Osteoblast (primary cell): ENCODE data around the gene FAM110D. TPM values are rescaled to one million over a fixed set of nuclear protein-coding genes. Genes with fewer than 3 reads are reported as not detected.

Source experiments
- DNase-seq: peaks from one replicate; pipeline ENCODE4 v3.0.0; 2011; ENCODE audit warnings: low spot score, mixed read lengths; ENCODE audit not compliant: insufficient read length; ENCODE audit errors: missing footprints
- H2AFZ ChIP-seq: 2 replicates; pipeline ENCODE4 v1.6.0; 2011; ENCODE audit warnings: mild to moderate bottlenecking, low read length
- H3K27ac ChIP-seq: 2 replicates; pipeline ENCODE4 v1.5.1; 2011; ENCODE audit warnings: mild to moderate bottlenecking, low read depth, low read length, moderate library complexity
- H3K27me3 ChIP-seq: 2 replicates; pipeline ENCODE4 v1.6.0; 2012; ENCODE audit warnings: mild to moderate bottlenecking, control low read depth, inconsistent platforms, low read length, moderate library complexity; ENCODE audit not compliant: insufficient read depth
- H3K36me3 ChIP-seq: 2 replicates; pipeline ENCODE4 v1.5.1; 2011; ENCODE audit warnings: mild to moderate bottlenecking, low read length, control low read depth, moderate library complexity; ENCODE audit not compliant: insufficient read depth
- H3K4me1 ChIP-seq: 2 replicates; pipeline ENCODE4 v1.5.1; 2011; ENCODE audit warnings: mild to moderate bottlenecking, low read length, control low read depth, moderate library complexity; ENCODE audit not compliant: insufficient read depth
- H3K4me2 ChIP-seq: 2 replicates; pipeline ENCODE4 v1.6.0; 2011; ENCODE audit warnings: mild to moderate bottlenecking, low read length; ENCODE audit not compliant: insufficient read depth
- H3K4me3 ChIP-seq: fragments of 200-600 bp; sonication (generic); 3 replicates; pipeline ENCODE4 v1.5.1; 2012; ENCODE audit warnings: mild to moderate bottlenecking, low read length, inconsistent platforms; ENCODE audit not compliant: insufficient read depth
- H3K79me2 ChIP-seq: 2 replicates; pipeline ENCODE4 v1.6.0; 2012; ENCODE audit warnings: mild to moderate bottlenecking, low read length, control low read depth, inconsistent platforms; ENCODE audit not compliant: insufficient read depth
- H3K9me3 ChIP-seq: 2 replicates; pipeline ENCODE4 v1.5.1; 2011; ENCODE audit warnings: low read depth, low read length, control low read depth
- H4K20me1 ChIP-seq: 2 replicates; pipeline ENCODE4 v1.6.0; 2012; ENCODE audit warnings: mild to moderate bottlenecking, low read length, control low read depth; ENCODE audit not compliant: insufficient read depth
- total RNA-seq: library from RNA; depleted of rRNA; stranded (reverse); fragments of >200 nt; gene quantifications from 2 replicates; pipeline ENCODE4 v1.2.3, GENCODE V29; 2012
- TF ChIP-seq, protein P1 (sequence below): IDR thresholded peaks from 2 replicates; pipeline ENCODE4 v1.5.1; 2011; ENCODE audit warnings: mild to moderate bottlenecking, low read depth, low read length, moderate library complexity; ENCODE audit errors: extremely low read depth

FAM110D gene
- total RNA-seq, 1 donor, result not detected

DNA sequence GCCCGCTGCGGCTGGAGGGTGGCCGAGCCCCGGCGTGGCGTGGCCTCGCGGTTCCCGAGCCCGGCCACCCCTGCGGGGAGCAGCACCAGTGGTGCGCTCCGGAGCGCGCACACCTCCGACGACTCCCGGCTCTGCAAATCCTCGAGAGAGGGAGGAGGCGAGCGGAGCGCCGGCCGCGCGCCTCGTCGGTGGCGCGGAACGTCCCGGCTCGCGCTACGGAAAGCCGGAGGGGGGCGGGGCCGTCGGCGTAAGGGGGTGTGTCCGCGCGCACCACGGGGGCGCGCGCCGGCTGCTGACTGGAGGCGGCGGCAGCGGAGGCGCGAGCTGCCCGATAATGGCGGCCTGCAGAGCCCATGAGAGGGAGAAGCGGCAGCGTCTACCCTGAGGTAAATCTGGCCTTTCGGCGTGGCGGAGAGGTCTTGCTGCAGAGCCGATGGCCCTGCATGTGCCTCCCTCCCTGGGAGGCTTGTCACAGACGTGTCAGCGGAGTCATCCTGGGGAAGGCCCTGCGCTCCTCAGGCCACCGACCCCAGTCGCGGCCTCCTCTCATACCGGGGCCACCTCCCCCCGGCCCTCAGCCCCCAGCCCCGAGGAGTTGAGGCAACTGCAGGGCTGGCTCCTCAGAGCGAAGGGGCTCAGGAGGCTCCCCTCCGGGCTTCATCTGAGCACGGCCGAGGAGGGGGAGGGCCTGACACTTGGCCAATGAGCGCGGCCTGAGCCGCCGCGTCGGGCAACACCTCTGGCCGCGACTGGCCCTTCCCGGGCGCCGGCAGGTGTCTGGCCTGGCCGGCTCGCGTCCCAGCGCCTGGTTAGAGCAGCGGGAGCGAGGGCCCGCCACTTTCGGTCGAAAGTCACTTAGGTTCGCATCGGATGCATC, 47.1 kb upstream of the FAM110D start, which contains the start of gene PDIK1L:
PDIK1L (plus strand) TSS at position 295 of the 877 bp plus-strand sequence. CDS start 2,485 bp downstream, outside the sequence.
- H2AFZ ChIP-seq, result peak within 1 kb of the TSS; percentile 100
- H3K79me2 ChIP-seq, result peaks cover 24% of the 10 kb centered on the region
- TF ChIP-seq, protein P1, sequence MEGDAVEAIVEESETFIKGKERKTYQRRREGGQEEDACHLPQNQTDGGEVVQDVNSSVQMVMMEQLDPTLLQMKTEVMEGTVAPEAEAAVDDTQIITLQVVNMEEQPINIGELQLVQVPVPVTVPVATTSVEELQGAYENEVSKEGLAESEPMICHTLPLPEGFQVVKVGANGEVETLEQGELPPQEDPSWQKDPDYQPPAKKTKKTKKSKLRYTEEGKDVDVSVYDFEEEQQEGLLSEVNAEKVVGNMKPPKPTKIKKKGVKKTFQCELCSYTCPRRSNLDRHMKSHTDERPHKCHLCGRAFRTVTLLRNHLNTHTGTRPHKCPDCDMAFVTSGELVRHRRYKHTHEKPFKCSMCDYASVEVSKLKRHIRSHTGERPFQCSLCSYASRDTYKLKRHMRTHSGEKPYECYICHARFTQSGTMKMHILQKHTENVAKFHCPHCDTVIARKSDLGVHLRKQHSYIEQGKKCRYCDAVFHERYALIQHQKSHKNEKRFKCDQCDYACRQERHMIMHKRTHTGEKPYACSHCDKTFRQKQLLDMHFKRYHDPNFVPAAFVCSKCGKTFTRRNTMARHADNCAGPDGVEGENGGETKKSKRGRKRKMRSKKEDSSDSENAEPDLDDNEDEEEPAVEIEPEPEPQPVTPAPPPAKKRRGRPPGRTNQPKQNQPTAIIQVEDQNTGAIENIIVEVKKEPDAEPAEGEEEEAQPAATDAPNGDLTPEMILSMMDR, result no peak
- H3K27me3 ChIP-seq, result no peaks in the 10 kb centered on the region
- peak; percentile 99 for DNase-seq
- H4K20me1 ChIP-seq, result no peaks in the 10 kb centered on the region
- peak within 1 kb of the TSS; percentile 99 for H3K4me3 ChIP-seq
- H3K9me3 ChIP-seq, result no peaks in the 10 kb centered on the region
- H3K4me1 ChIP-seq, result peaks cover 15% of the 10 kb centered on the region
- peak within 1 kb of the TSS; percentile 68 for H3K27ac ChIP-seq
- H3K4me2 ChIP-seq, result peak within 1 kb of the TSS; percentile 99
- peaks cover 13% of the 10 kb centered on the region for H3K36me3 ChIP-seq

DNA sequence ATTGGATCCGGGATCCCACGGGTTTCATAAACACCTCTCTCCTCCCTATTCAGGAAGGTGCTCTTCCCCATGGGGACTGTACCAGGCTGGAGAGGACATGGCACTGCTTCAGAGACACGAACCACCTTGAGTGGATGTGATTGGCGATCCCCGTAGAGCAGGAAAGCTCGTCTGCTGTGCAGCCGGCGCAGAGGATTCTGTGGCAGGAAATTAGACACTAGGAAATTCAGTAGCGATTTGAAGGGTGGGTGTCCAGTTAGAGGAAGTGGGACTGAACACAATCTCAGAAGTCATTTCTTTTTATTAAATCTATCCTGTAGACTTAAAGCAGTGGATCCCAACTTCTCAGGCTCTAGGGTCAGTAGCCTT, 46.5 kb upstream of the FAM110D start:
- Histone ChIP-seq H3K9me3 (no peaks in the 10 kb centered on the region), H3K4me1 (peaks cover 15% of the 10 kb centered on the region), H3K27ac (peak overlapping the region; percentile 68), H3K27me3 (no peaks in the 10 kb centered on the region), H3K36me3 (peaks cover 13% of the 10 kb centered on the region), H4K20me1 (no peaks in the 10 kb centered on the region), H3K4me2 (peak overlapping the region; percentile 97), H3K4me3 (peak overlapping the region; percentile 99), H2AFZ (peak overlapping the region; percentile 100), H3K79me2 (peaks cover 24% of the 10 kb centered on the region)
- no peak for DNase-seq
- TF ChIP-seq, protein P1, result no peak

DNA sequence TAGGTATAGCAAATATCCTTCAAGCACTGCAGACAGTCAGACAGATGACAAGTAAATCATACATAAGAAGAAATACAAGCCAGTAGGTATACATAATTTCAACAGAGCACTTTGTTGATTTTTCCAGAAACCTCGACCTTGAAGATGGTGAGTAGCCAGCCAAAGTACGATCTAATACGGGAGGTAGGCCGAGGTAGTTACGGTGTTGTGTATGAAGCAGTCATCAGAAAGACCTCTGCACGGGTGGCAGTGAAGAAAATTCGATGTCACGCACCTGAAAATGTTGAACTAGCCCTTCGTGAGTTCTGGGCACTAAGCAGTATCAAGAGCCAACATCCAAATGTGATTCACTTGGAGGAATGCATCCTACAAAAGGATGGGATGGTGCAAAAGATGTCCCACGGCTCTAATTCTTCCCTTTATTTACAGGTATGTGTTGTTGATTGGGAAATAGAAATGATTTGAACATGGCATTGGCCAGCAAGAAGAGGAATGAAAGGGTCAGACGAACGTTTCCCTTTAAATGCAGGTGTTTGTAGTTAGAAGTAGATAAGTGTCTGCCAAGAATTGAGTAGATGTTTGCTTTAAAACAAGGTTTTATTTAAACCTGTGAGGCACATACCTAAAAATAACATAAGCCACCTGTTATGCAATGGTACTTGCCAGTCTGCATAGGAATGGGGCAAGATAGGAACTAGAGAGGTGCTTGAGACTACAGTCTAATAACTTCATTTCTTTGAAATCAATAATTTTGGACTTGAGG, 44.5 kb upstream of the FAM110D start:
- H3K79me2 ChIP-seq, result peaks cover 27% of the 10 kb centered on the region
- DNase-seq, result peak; percentile 25
- TF ChIP-seq, protein P1, result no peak
- no peak overlapping the region for H3K4me3 ChIP-seq
- no peak overlapping the region for H3K4me2 ChIP-seq
- peaks cover 15% of the 10 kb centered on the region for H3K4me1 ChIP-seq
- no peaks in the 10 kb centered on the region for H3K9me3 ChIP-seq
- no peak overlapping the region for H2AFZ ChIP-seq
- no peak overlapping the region for H3K27ac ChIP-seq
- H4K20me1 ChIP-seq, result no peaks in the 10 kb centered on the region
- H3K36me3 ChIP-seq, result peaks cover 13% of the 10 kb centered on the region
- no peaks in the 10 kb centered on the region for H3K27me3 ChIP-seq
